GM21526 (cell line): ENCODE data around the gene HRG.

ENCODE experiments used
- ATAC-seq: cut with Tn5 transposase; IDR thresholded peaks from one replicate; pipeline ENCODE4 v1.9.1; 2021; ENCODE audit warnings: moderate library complexity; ENCODE audit not compliant: unreplicated experiment, low FRiP score

HRG gene

DNA sequence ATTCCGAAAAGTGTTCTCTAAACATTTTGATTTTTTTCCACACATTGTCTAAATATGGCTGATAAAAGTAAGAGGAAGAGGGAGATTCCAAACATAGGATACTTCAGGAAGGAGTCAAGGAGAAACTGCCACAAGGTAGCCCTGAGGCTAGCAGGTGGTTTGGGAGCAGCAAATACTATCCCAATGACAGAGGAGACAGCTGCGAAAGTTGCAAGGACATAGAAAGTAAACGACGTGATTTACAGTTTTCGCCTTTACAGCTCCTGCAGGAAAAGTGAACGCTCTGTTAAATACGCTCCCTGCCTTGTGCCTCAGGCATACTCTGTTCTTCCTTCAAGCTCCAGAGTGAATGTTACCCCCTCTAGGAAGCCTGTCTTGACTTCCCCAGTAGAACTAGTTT lies 29.3 kb upstream of the HRG start:
- ATAC-seq, result no peak

DNA sequence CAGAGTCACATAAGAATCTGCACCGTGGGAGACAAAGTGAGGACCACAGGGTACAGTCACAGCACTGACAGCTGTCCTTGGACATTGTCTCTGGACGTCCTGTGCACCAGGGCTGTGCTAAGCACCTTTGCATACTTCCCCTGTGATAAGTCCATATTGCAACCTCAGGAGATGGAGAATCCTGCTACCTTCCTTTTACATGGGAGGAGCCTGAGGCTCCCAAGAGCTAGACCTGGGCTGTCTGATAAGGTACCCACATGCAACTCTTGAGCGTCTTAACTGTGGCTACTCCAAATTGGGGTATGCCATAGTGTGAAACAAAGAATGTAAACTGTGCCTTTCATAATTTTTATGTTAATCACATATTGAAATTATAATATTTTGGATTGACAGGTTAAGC lies 28.1 kb upstream of the HRG start:
- no peak for ATAC-seq

DNA sequence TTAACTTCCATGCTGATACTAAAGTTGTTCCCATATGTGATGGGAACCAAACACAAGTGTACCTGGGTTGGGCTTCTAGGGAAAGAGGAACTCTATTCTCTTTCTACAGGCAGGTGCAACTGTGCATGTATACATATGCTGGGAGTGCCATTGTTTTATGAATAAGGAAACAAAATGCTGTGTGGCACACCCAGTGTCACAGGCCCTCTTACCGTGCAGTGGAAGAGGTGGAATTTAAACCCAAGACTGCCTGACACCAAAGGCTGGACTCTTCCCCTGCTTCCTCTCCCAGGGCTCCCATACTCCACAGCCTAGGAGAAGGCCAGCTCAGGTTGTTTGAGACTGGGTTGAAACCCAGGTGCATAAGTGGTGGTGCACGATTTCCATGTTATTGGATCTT lies 27.6 kb upstream of the HRG start:
- no peak for ATAC-seq

DNA sequence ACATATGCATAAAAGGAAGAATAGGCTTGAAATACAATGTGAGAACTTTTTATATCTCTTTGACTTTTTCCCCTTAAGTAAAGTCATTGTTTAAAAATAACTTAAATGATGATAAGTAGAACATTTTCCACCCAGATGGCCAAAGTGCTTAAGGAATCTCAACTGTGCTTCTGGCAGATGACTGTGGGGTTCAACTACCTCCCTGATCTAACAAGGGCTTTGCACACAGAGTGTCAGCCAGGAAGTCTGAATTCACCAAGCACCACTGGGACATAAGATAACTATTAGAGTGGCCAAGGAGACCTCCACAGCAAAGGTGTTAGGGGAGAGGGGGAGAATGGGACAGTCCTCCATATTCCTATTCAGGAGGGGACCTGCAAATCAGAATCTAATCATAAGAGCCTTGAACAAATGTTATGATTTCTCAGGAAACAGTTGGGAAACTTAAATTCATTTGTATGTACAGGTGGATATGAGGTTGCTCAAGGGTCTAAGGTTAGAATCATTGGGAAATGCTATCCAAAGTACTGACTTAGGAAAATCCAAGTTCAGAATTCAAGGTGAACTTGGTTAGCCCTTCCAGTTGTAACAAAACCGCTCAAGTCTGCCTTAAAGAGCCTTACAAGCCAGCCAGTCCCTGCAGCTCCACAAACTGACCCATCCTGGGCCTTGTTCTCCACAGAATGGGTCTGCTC lies 25.9 kb upstream of the HRG start, which contains the start of gene FETUB:
Gene FETUB (plus strand): TSS at position 622 of the 695 bp plus-strand sequence. CDS start 62 bp downstream, at position 684.
- ATAC-seq, result no peak

DNA sequence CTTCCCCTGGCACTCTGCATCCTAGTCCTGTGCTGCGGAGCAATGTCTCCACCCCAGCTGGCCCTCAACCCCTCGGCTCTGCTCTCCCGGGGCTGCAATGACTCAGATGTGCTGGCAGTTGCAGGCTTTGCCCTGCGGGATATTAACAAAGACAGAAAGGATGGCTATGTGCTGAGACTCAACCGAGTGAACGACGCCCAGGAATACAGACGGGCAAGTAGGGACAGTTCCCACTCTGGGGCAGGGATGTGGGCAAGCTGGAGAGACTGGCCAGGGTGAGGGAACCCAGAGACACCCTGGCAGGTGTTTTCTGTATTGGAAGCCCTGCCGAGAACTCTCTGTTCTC lies 25.4 kb upstream of the HRG start:
- ATAC-seq, result no peak

DNA sequence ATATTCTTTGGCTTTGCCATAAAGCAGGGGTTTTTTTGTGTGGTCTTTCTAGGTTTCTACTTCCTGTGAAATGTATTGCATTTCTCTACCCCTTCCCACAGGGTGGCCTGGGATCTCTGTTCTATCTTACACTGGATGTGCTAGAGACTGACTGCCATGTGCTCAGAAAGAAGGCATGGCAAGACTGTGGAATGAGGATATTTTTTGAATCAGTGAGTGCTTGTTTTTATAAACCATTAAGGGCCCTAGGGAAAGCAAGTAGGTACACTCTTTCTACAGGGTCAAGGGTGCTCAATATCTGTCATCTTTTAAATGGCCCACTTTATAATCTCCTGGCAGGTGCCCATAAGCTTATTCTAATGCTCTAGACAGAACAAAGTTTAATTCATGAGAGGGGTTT lies 24.9 kb upstream of the HRG start:
- no peak for ATAC-seq

DNA sequence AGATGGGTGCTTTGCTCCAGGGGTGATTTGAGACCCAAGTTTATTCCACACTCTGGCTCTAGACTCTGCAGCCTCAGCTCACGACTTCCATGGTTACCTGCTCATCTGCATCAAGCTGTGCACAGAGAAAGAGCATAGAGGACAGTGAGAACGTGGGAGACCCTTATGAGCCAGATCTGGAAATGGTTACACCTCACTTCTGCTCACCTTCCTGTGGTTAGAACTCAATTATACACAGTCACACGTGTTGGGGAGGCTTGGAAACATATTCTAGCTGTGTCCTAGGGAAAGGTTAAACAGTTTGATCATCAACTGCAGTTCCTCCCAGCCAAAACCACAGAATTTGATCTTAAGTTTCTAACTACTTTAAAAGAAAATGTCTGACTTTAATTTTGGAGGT lies 23.8 kb upstream of the HRG start:
- ATAC-seq, result no peak

DNA sequence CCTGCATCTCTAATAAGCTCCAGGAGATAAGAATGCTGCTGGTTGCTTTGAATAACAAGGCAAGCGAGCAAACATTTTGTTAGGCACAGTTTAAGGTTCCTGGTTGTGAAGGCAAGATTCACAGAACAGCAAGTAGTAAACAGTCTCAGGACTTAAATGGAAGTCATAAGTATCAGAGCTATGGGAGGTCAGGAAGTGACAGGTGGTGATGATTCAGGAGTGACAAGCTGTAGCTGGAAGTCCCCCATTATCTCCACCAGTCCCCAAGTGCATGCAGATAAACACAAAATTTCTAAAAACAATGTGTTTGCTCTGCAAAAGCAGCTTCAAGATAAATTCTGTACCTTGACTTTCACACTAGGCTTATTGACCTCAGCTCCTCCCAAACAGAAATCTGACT lies 22.3 kb upstream of the HRG start:
- ATAC-seq, result no peak

DNA sequence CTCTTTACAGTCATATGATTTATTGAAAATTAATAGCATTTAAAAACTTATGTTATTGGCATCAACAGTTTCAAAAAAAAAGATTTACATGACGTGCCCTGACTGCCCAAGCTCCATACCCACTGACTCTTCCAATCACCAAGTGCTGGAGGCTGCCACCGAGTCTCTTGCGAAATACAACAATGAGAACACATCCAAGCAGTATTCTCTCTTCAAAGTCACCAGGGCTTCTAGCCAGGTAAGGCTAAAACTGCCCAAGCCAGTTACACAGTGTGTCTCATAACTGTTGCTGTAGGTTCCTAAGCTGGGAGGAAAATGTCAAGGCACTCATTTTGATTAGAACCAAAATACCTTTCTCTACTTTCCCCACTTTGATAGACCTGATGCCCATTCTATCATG lies 21.1 kb upstream of the HRG start:
- no peak for ATAC-seq

DNA sequence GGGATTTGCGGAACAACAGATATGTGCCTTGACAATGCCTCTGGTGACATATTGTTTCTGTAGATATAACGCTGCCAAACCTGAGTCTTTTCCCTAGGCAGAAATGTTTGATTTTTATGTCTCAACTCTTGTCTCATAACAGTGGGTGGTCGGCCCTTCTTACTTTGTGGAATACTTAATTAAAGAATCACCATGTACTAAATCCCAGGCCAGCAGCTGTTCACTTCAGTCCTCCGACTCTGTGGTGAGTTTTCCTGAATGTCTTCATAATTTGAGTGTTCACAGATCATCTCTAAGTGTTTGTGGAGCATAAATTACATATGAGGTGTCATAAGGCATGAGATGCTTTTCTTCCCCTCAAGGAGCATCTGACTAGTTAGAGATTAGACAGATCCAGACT lies 19.7 kb upstream of the HRG start:
- no peak for ATAC-seq

DNA sequence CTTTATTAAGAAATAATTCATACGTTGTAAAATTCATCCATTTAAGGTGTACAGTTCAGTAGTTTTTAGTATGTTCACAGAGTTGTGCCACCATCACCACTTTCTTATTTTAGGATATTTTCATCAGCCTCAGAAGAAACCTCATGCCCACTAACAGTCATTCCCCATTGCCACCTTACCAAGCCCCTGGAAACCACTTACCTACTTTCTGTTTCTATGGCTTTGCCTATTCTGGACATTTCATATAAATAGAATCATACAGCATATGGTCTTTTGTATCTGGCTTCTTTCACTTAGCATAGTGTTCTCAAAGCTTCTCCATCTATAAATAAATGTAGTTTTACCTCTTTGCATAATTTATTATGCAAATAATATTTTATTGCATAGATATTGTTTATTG lies 19.0 kb upstream of the HRG start:
- no peak for ATAC-seq

DNA sequence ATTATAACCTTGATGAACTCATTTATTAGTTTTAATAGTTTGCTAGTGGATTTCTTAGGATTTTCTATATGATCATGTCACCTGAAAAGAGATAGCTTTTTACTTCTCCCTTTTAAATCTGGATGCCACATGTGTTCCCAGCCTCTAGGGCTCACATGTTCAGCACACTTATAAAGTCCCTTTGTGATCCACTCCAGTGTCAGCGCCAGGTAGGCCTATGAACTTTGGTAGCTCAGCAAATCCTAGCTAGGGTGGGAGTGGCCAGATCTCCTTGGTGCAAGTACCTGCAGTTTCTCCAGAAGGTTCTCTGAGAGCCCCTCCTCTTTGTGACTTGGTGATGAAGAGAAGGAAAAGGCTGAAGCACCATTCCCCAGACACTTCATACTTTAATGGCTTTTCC lies 17.0 kb upstream of the HRG start:
- ATAC-seq, result no peak

DNA sequence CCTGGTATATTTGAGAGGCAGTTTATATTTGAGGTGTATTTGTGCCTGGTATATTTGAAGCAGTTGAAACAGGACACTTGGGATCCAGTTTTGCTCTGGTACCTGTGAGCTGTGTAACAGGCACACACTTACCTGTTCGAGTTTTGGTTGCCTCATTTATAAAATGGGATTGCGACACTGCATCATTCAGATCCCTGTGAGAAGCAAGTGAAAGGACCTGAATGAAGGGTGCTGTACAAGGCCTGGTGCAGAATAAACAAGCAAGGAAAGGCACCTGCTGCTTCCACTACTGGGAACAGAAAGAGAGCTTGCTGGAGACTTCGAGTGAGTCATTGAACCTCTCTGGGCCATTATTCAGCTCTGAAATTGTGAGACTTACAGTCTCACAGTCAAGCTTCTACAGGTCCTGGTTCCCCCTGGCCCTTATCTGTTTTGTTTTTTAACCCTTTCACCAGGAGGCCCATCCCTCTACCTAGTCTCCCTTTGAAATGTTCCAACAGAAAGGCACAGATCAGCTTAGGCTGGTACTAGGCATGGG lies 14.1 kb upstream of the HRG start:
- no peak for ATAC-seq

DNA sequence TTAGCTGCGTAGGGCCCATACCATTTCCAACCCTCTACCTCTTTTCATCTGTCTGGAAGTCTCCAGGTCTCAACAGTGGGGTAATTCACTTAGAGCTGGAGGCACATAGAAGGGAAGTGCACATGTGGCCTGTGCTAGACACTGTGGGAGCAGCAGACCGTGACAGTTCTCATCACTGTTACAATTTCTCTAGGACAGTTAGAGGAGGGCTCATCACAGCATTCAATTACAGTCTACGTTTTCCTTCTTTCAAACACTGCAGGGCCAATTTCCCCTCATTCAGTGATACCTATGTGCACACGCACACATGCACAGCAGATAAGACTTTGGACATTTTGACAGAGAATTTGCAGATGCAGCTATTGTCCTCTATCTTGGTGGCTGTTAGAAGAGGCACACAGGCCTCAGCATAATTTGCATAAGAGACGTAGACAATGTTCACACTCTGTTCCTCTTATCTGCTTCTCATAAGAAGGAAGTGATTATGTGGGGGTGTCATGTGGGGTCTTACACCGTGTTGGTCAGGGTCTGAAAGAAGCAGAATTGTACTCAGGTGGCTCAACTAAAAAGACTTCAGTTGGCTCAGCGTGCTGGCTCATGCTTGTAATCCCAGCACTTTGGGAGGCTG lies 12.6 kb upstream of the HRG start:
- ATAC-seq, result peak; percentile 92

DNA sequence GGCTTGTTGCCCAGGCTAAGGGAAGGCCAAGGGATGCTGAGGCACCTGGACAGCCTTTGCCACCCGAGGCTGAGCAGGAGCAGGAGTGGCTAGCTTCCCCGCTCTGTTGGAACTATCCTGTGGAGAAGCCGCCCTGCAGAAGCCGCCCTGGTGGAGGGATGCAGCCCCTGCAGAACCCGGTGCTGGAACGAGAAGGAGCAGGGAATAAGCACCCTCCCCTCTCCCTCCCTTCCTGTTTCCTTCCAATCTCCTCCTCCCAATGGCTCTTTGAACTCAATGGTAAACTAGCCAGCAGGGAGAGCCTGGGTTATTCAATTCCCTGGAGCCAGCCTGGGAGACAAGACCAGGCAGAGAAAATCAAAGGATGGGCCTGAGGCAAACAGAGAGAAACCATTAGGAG lies 11.8 kb upstream of the HRG start:
- no peak for ATAC-seq

DNA sequence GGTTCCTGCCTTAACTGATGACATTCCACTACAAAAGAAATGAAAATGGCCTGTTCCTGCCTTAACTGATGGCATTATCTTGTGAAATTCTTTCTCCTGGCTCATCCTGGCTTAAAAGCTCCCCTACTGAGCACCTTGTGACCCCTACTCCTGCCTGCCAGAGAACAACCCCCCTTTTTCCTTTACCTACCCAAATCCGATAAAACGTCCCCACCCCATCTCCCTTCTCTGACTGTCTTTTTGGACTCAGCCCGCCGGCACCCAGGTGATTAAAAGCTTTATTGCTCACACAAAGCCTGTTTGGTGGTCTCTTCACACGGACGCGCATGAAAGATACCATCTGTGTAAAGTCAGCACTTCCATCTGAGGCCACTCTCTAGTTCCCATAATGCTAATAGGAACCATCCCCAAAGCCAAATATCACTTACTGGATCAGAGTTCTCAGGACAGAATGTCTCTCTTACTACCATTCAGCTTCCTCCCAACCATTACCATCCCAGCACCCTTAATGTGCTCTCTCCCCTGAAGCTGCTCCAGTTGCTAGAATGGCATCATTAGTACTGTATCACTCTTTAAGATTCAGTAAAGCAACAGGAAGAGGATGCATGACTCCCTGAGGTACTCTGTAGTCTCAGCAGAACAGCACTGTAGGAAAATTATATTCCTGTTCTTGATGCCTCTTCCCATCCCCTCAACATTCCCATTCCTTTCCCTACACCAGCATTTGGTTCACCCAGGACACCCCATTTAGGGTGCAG lies 2.3 kb upstream of the HRG start:
- no peak for ATAC-seq

DNA sequence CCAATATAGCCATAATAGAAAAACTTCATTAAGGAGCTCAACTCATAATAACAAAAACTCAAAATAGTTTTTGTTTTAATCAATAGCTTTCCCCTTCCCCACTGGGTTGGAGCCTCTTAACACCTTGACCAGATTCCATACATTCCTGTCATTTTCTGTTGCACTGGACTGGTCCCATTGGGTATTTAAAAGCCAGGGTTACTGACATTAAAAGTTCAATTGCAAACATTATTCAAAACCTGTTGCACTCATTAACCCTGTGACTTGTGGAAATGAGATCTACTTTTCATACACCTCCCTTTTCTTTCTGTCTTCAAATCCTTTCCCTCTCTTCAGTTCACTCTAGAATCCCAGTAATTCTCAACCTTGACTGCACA lies 1.7 kb upstream of the HRG start:
- ATAC-seq, result no peak

DNA sequence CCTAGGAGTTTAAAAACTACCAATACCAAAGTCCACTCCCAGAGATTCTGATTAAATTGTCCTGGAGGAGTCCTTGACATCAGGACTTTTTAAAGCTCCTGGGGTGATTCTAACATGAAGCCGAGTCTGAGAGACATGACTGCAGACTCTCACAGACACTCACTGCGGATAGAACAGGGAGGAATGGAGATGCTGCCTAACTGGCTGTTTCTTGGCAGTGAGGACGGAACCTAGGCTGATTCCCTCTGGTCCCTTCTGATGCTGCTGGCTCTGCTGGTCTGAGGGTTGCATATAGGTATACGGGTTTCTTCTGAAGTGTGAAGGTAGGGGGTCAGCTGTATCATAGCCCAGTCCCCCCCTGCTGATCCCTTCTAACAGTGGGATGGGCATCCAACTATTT lies 1.3 kb upstream of the HRG start:
- ATAC-seq, result no peak

DNA sequence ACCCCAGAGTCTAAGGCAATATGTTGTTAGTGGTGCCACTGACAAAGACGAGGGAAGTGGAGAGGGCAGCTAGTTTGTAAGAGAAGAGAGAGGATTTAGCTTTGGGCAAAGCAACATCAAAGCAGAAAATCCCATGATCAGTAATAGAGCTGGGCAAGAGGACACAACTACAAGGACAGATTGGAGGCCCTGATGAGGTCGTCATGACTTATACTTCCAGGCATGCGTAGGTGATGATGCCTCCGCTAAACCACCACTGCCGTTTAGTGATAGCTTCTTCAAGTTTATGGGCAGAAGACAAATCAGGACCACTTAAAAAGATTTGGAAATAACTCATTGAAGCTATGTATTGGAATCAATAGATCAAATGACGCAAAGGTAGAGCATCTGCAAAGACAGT lies 2.6 kb downstream of the HRG start:
- ATAC-seq, result no peak

DNA sequence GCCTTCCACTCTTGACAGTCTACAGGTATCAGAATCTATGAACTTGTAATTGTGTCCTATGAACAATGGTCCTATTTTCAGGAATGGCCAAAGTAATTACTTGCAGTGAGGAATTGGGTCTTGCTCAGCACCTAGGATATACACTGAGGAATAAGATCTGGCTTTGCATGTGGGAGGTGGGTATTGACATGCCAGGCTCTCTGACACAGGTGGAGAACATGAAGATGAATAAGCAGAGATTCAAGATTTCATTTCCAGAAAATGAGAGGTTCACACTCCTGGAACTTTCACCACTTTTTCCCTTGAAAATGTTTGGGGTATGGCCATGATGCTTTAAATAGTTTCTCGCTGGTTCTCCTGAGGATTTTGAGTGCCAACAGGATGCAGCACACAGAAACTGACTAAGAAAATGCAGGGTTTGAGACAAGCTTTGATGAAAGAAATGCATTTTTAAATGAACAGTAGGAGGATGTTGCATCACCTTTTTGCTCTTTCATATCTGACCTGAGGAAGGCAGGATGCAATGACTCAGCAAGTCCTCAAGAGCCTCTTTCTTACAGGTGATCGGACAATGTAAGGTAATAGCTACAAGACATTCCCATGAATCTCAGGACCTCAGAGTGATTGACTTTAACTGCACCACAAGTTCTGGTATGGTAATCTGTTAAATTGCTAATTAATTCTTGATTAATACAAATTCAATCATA lies 3.7 kb downstream of the HRG start:
- no peak for ATAC-seq

DNA sequence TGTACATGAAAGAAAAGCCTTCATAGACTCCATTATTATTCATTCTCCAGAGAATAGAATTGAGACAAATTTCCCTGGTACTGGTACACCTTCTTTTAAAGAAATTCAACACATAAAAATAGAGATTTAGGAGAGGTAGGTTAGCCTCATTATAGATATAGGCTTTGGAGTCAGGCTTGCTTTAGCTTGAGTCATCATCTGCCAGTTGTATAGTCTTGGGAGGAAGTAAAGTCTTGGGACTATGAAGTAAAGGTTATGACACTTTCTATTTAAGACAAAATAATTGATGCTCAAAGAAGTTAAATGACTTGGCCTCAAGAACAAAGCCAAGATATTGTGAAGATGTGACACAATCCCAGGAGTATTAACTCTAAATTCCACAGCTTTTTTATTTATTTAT lies 4.3 kb downstream of the HRG start:
- no peak for ATAC-seq
